Activated CD8-positive, alpha-beta memory T cell treated with anti-CD3 and anti-CD28 coated beads for 24 hours (primary cell): Measurements from ENCODE around the gene ADAM15.

ENCODE experiments used
- DNase-seq: peaks from one replicate; pipeline ENCODE4 v3.0.0-alpha.2; 2020

The ADAM15 gene

DNA sequence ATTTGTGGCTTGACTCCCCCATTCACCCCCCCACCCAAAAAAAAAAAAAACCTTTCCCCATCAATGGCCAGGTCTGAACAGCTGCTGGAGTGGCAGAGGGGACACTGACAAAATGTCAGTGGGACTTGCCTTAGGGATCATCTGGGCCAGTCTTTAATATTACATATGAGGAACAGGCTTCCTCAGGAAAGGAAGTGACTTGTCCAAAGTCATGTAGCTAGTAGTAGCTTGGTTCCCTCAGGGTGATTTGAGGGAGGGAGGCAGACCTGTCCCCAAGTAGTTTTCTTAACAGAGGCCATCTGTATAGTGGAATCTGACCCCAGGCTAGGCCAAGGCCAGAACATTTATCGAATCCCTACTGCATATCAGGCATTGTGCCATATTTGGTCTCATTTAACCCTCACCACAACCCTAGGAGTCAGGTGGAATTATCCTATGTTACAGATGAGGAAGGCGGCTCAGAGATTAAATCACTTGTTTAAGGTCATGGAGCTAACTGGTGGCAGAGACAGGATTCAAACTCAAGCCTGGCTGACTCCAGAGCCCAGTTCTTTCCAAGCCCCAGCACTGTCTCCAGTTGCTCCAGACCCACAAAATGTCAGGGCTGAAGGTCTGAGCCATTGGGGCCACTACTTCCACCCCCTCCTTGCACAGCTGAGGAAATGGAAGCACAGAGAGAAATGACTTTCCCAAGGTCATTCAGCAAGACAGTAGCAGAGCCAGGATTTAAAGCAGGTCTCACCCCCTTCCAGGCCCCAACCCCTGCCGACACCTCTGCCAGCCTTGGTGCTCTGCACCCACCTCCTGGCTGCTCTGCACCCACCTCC lies 38.1 kb upstream of the ADAM15 start:
- no peak for DNase-seq

DNA sequence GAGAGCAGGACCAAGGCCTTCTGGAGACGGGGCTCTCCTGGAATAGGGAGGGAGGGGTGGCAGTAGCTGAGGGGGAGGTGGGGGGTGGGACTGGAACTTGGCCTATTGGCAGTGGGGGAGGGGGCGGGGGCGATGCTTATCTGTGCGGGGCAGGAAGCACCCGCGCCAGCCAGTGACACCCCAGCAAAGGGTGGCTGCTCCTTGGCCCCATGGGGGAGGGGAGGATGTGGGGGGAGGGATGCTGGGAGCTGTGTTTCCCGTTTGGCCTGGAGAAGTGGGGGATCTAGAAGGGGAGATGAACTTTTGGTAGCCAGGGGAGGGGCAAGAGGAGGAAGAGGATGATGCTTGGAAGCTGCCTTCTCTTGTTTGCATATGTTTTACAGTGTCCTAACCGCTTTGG lies 37.5 kb upstream of the ADAM15 start:
- DNase-seq = no peak

DNA sequence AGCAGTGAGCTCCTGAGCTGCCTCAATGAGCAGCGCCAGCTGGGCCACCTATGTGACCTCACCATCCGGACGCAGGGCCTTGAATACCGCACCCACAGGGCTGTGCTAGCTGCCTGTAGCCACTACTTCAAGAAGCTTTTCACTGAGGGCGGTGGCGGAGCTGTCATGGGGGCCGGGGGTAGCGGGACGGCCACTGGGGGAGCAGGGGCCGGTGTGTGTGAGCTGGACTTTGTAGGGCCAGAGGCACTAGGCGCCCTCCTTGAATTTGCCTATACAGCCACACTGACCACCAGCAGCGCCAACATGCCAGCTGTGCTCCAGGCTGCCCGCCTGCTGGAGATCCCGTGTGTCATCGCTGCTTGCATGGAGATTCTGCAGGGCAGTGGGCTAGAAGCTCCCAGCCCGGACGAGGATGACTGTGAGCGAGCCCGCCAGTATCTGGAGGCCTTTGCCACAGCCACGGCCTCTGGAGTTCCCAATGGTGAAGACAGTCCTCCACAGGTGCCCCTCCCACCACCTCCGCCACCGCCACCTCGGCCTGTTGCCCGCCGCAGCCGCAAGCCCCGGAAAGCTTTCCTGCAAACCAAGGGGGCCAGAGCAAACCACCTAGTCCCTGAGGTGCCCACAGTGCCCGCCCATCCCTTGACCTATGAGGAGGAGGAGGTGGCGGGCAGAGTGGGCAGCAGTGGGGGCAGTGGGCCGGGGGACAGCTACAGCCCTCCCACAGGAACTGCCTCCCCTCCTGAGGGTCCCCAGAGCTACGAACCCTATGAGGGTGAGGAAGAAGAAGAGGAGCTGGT lies 36.2 kb upstream of the ADAM15 start:
- no peak for DNase-seq

DNA sequence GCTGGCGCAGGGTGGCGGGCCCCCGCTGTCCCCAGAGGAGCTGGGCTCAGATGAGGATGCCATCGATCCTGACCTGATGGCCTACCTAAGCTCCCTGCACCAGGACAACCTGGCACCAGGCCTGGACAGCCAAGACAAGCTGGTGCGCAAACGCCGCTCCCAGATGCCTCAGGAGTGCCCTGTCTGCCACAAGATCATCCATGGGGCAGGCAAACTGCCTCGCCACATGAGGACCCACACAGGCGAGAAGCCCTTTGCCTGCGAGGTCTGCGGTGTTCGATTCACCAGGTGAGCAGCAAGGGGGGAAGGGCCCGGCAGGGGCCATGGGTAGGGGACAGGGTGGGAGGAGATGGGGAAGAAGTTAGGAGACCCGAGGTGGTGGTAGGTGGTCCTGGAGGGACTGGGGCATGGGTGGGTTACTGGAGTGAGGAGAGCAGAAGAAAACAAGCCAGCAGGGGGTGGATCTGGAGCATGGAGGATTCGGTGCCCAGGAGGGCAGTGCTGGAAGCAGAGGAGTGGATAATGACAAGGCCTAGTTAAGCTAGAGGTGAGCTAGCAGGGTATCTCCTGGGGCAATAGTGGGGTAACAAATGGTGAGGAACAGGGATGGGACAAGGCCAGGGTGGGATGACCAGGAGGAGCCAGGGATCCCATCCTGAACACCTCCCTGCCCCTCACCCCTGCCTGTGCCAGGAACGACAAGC lies 35.4 kb upstream of the ADAM15 start:
- DNase-seq = no peak

DNA sequence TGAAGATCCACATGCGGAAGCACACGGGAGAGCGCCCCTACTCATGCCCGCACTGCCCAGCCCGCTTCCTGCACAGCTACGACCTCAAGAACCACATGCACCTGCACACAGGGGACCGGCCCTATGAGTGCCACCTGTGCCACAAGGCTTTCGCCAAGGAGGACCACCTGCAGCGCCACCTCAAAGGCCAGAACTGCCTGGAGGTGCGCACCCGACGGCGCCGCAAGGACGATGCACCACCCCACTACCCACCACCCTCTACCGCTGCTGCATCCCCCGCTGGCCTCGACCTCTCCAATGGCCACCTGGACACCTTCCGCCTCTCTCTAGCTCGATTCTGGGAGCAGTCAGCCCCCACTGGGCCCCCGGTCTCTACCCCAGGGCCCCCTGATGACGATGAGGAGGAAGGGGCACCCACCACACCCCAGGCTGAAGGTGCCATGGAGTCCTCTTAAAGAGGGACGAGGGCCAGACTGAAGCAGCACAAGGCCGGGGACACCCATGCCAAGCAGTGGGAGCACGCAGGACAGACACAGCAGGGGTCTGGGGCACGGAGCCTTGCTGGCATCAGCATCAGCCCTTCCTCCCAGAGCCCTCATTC lies 34.8 kb upstream of the ADAM15 start:
- no peak for DNase-seq

DNA sequence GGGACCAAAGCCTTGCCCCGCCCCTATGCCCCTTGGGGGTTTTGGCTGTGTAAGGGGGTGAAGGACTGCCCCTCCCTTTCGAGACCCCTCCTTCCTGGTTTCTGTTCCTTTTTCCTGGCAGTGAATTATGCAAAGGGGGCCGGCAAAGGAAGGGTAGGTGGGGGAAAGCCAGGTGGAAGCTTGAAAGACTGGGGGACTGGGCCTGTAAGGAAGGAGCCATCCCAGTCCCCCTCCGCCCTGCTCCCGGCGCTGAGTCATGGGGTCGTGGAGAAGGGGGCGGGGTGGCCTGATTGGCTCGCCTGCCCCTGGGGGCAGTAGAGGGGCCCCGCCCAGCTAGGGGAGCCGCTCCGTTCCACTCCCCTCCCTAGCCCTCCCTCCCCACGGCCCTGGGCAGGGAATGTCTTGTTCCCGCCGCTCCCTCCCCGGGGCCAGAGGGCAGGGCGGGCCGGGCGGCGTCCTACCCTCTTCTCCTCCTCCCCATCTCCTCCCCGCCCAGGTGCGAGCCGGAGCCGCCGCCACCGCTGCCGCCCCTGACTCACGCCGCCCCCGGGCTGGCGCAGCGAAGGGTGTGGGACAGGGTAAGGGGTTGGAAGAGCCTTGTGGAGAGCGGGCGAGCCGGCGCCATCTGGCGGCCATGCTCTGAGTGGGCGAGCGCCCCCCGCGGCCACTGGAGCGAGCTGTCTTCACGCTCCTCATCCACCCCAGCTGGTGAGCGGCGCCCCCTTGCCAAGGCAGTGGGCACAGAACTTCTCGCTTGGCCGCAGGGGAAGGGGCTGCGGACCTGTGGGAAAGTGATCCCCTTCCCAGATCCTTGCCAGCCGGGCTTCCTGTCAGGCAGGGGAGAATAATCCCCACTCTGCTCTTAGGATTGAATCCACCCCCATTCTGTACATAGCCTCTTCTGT lies 33.8 kb upstream of the ADAM15 start:
- DNase-seq = peak; percentile 94

DNA sequence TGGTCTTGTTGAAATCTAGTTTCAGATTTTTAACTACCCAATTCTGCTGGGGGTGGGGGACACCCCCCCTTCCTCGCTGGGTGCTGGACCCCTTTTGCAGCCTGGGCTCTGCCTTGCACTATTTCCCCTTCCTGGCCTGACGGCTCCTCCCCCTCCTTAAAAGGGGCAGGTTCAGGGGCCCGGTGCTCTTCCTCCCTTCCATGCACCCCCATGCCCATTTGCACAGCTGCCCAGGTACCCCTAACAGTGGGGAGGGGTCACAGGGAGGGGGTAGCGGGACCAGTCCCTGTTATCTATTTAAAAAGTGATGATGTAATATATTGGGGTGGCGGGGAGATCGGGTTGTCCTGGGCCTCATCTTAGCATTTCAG lies 33.2 kb upstream of the ADAM15 start:
- no peak for DNase-seq

DNA sequence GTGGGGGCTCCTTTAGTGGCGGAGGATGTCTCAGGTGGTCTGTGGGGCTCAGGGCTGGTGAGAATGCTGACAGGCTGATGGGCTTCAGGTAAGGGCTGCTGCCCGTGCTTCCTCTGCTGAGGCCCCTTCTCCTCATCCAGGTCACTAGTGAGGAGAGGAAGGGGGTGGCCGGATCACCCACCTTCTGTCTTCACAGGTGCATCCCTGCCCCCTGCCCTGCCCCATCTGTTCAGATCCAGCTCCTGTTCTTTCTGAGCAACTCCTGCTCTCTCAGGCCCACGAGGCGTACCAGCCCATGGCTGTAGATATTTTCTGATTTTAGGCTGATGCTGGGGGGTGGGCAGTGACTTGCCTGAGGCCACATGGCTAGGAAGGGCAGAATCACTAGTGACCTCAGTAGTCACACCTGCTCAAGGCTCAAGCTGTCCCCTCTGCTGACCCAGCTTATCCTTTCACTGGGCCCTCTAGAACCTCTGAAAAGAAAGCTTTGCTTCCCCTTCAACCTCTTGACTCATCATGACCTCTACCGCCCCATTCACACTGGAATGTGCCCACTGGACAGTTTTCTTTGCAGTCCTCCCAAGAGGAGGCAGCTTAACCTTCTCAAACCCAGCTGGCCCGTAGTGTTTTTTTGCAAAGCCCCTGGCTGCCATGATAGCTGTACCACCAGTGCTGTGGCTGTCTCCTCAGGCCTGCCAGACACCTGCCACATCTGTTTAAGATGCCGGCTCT lies 32.3 kb upstream of the ADAM15 start:
- DNase-seq = no peak

DNA sequence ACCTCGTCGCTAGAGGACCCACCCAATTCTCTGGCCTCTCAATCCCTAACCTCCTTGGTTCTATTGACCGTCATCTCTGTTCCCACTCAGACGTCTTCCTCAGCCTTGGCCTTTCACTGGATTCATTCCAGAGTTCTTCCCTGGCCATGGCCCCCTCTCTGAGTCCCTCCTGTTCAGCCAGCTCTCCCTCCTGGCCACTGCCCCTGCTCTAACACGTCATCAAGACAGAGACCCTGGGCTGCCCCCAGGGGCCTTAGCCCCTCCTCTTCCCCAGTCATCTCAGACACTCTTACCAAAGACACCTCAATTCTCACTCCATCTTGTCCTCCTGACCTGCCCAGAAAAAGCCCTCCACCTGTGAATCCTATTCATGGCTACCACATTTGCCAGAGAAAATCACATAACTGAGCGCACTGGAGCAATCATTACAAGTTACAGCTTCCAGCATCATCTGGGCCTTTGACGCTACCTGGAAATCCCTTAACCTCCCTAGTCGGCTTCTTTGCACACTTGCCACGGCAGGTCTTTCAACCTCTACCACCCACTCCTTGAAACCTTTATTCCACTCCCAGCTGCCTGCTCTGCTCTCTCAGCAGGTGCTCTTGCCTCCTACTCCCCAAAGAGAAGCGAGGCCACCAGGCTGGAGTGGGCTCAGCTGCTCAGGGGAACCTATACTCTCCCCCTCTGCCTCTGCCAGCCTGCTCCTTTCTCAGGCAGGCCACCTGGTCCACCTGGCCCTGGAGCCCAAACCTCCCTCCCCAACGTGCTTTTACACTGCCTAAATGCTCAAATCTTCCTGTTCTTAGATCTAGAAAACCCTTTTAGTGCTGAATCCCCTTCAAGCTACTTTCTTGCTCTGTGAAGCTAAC lies 31.5 kb upstream of the ADAM15 start:
- no peak for DNase-seq

DNA sequence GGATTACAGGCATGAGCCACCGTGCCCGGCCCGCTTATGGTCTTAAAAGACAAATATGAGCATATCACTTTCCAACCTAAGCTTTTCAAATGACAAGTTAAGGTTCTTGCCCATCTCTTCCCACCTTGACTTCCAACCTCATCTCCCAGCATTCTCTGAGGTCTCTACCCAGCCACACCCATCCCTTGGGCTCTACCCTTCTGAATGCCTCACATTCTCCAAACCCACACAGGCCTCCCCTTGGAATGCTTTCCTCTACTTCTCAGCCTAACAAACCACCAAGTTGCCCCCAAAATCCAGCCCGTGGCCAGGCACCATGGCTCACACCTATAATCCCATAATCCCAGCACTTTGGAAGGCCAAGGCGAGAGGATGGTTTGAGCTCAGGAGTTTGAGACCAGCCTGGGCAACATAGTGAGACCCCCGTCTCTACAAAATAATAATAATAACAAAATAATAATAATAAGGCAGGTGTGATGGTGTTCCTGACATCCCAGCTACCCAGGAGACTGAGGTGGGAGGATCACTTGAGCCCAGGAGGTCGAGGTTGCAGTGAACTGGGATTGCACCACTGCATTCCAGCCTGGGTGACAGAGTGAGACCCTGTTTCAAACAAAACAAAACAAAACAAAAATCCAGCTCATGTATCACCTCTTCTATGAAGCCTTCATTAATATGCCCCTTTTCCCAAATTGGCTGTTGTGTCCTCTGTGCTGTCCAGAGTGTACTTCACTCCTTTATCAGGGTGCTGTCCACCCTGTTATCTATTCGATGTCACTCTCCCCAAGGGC lies 28.8 kb upstream of the ADAM15 start:
- no peak for DNase-seq

DNA sequence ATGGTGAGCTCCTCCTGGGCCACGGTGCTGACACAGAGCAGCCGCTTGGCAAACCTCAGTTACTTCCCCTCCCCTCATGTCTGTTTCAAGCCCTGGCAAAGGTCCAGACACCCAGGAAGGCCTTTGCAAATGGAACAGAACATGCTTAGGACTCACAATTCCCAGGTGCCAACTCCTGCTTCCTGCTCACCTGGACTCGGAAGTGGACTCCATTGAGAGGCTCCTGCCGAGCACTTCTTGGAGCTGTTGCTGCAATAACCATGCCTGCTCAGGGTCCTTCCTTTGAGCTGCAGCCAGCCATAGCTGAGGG lies 28.2 kb upstream of the ADAM15 start:
- no peak for DNase-seq

DNA sequence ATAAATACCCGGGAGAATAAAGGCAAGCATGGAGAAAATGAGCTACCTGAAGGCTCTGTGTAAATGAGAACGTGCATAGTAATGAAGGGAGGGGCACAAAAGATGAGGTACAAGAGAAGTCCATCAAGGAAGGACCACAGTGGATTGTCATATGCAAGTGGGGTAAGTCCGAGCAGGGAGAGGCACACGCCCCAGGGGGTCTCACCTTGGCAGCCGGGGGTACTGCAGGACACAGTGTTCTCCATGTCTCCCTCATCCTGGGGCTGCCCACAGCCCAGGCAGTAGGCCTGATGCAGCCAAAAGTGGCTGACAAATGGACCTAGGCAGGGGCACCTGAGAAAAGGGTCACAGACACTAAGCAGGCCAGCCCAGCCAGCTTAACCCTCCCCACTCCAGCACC lies 27.5 kb upstream of the ADAM15 start:
- no peak for DNase-seq

DNA sequence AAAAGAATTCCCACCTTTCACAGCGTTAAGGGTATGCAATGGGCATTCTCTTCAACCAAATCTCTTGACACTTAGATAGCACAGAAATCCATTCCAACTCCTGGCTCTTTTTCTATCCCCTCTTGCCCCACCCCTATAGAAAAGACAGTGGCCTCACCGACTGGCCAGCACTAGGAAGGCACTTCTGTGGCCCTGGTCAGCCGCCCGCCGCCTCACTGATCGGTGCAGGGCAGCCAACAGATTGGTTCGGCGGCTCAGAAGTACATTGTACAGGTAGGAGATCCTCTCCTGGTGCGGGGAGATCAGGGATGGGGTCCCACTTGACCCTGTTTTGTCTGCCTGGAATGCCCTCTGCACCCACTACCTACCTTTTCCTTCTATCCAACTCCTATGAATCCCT lies 26.8 kb upstream of the ADAM15 start:
- DNase-seq = no peak

DNA sequence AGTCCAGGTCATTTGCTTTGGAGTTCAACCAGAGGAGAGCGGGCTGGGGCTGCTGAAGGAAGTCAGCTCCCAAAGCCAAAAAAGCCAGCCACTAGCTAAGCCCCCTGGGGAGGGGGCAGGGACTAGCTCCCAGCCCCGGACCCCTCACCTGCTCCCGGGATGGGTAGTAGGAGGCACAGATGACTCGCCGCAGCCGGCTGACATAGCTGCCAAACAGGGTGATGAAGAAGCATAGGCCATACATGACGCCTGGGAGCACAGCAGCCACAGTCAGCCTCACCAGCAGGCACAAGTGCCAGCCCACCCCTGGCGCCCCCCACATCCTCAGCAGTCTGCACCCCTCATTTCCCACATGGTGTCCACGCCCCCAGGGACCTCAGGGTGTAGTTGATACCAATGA lies 25.0 kb upstream of the ADAM15 start:
- DNase-seq = no peak

DNA sequence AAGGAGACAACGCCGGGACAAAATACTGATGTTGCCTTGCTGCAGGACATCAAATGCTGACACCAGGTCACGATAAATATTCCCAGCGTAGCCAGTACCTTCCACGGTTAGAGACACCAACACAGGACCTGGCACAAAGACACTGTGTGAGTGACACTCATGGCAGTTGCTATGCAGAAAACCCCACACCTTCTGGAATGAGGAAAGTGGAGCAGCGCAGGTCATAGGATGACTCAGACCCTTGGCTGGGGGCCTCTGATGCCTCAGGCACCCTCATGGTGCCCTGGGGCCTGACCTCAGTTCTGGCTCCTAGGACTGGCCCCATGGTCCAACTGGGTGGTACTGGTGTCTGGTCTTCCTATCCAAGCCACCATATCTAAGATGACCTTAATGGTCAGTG lies 24.5 kb upstream of the ADAM15 start:
- DNase-seq = no peak

DNA sequence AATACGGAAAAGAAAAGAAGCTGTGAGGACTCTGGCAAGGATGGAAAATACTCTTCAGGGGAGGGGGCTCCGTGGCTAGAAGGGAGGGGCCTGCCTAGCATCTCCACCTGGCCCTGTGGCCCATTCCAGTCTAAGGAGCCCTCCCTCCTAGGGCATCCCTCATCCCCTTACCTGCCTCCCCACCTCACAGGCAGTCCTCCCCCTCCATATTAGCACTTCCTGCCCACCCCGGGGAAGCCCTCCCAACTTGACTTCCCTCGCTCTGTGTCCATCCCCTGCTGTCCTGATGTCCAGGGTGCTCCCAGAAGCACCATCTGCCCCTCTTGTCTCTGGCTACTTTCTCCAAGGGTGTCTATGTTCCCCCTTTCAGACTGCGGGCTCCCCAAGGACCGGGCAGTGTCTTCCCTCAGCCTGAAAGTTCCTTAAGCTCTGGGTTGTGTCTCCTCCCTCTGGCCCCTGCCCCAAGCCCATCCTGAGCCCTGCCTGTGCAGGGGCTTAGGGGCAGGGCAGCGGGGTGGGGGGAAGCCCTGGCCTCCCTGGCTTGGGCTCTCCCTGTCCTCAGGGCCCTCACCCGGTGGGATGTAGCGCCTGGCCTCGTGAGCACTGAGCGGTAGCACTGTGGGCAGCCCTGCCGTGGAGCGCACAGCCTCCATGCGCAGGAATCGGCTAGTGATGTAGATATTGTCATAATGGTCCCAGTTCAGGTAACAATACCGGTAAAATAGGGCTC lies 21.4 kb upstream of the ADAM15 start:
- DNase-seq = no peak

DNA sequence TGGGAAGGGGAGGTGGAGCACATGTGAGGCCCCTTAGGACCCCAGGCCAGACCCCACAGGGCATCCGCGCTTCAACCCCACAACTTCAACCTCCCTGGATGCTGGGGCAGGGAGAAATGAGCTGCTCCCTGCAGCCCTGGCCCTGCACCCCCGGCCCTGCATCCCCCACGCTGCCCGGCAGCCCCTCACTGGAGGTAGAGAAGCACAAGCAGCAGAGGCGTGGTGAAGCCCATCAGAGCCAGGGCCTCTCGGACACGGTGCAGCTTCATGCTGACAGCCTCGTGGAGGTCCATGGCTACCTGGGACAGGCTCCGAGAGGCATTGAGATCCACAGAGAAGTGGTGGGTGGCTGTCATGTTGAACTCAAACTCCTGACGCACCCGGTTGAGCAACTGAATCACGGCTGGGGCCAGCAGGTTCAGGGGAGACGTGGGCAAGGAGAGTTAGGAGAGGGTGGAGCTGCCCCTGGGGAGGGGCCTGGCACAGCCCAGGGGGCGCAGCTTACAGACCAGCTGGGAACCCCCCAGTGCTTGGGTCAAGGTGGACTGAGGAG lies 20.8 kb upstream of the ADAM15 start:
- no peak for DNase-seq

DNA sequence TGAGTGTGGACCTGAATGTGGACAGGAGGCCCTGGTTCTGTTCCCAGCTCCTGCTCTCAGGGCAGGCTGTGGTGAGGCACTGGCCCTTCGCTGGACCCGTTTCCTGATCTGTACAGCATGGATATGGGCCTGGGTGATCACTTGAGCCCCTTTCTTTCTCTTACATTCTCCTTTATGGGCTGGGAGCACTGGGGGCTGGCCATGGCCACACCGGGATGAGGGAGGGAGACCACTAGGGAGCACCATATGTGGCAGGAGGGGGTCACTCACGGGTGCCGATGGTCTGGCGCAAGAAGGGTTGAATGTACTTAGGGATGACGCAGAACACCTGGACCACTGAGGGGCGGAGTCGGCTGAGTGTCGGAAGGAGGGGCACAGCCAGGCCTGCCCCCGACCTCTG lies 20.2 kb upstream of the ADAM15 start:
- DNase-seq = no peak

DNA sequence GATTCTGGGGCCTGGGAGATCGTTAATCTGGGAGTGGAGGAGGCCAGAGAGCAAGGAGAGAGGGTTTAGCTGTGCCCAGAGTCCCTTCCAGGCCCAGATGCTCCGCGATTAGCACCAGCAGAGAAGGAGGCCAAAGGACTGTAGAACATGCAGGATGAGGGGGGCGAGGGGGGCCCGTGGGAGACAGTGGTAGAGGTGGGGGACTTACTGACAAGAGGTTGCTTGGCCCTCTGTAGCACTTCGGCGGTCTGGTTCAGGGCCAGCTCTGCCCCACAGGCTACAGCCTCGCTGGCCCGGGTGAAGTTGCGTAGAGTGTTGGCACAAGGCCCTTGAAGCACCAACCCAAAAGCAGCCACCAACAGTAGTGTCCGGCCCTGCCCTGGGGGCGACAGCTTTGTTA lies 18.2 kb upstream of the ADAM15 start:
- DNase-seq = no peak
